Spinal cord (tissue), 10 donors: ENCODE data around the gene BTK. TPM values are rescaled to one million over a fixed set of nuclear protein-coding genes. Genes with fewer than 3 reads are reported as not detected.

Experiments used
- DNase-seq, 6 donors: peaks; one replicate each; pipeline versions ENCODE4 v3.0.0 to v3.0.0-alpha.2; 2013 to 2015; ENCODE audit warnings: low spot score in 6 of 6, low read depth in 4 of 6
- H3K27ac ChIP-seq: one replicate; pipeline ENCODE4 v1.5.1; 2013; ENCODE audit warnings: low read depth, low read length, control low read depth
- H3K27me3 ChIP-seq: one replicate; pipeline ENCODE4 v1.6.1; 2013; ENCODE audit warnings: low read length; ENCODE audit not compliant: control insufficient read depth, insufficient read depth
- H3K36me3 ChIP-seq: one replicate; pipeline ENCODE4 v1.6.1; 2013; ENCODE audit warnings: low read length; ENCODE audit not compliant: control insufficient read depth, insufficient read depth
- H3K4me1 ChIP-seq: one replicate; pipeline ENCODE4 v1.6.1; 2013; ENCODE audit warnings: low read length; ENCODE audit not compliant: control insufficient read depth, insufficient read depth
- H3K4me3 ChIP-seq: one replicate; pipeline ENCODE4 v1.5.1; 2013; ENCODE audit warnings: low read depth, low read length, control low read depth
- H3K9me3 ChIP-seq: one replicate; pipeline ENCODE4 v1.6.1; 2013; ENCODE audit warnings: low read length; ENCODE audit not compliant: control insufficient read depth, insufficient read depth
- WGBS: methylation state at CpG from one replicate; pipeline ENCODE4 v1.1.5; 2013; ENCODE audit warnings: missing lambda C conversion rate; ENCODE audit not compliant: insufficient coverage; 5-methylcytosine and 5-hydroxymethylcytosine counted together
- polyA plus RNA-seq, 2 donors: library from polyadenylated mRNA; unstranded; fragments of 120-200 nt; gene quantifications; one replicate each; pipeline ENCODE4 v1.2.1, GENCODE V29; 2013; ENCODE audit not compliant: insufficient read length in 2 of 2
- total RNA-seq, 2 donors: library from RNA; depleted of rRNA in 1 of 2; stranded (reverse); fragments of 120-200 nt in 1 of 2; fragments of >200 nt in 1 of 2; gene quantifications; one replicate each; pipeline versions ENCODE4 v1.2.3 to v1.2.4, GENCODE V29; 2013 to 2014
- donor health status: healthy.

BTK gene
- total and polyA plus RNA-seq, 4 donors = 4.1 to 7.3 (median 5.2) TPM

GRCh38 chrX:101397779-101398178 lies 11.8 kb upstream of the BTK start:
- Histone ChIP-seq H3K9me3 (no peaks in the 10 kb centered on the region), H3K27me3 (peaks cover 5% of the 10 kb centered on the region), H3K27ac (no peak overlapping the region), H3K36me3 (no peaks in the 10 kb centered on the region), H3K4me3 (no peak overlapping the region), H3K4me1 (no peaks in the 10 kb centered on the region)
- WGBS = 40% methylated on average over 2 of the region's 4 CpGs
- DNase-seq = no peak

GRCh38 chrX:101395789-101396188 lies 9.8 kb upstream of the BTK start:
- no peak for DNase-seq
- no CpG with 5 or more reads among the region's 1 CpG for WGBS
- no peaks in the 10 kb centered on the region for H3K4me1 ChIP-seq
- no peaks in the 10 kb centered on the region for H3K27me3 ChIP-seq
- H3K27ac ChIP-seq = no peak overlapping the region
- no peaks in the 10 kb centered on the region for H3K9me3 ChIP-seq
- H3K4me3 ChIP-seq = no peak overlapping the region
- no peaks in the 10 kb centered on the region for H3K36me3 ChIP-seq

- Histone ChIP-seq H3K4me1 (peaks cover 3% of the 10 kb centered on the region), H3K27me3 (peaks cover 2% of the 10 kb centered on the region), H3K27ac (no peak overlapping the region), H3K9me3 (no peaks in the 10 kb centered on the region), H3K36me3 (no peaks in the 10 kb centered on the region), H3K4me3 (no peak overlapping the region)
- no peak for DNase-seq
Measured at GRCh38 chrX:101394372-101394771, 8.4 kb upstream of the BTK start.

- H3K4me1 ChIP-seq = peaks cover 3% of the 10 kb centered on the region
- H3K27me3 ChIP-seq = peaks cover 2% of the 10 kb centered on the region
- H3K9me3 ChIP-seq = no peaks in the 10 kb centered on the region
- no peak for DNase-seq
- H3K4me3 ChIP-seq = no peak overlapping the region
- H3K27ac ChIP-seq = no peak overlapping the region
- WGBS = 100% methylated on average over 4 of the region's 11 CpGs
- H3K36me3 ChIP-seq = no peaks in the 10 kb centered on the region
Measured at GRCh38 chrX:101393530-101394305, 7.7 kb upstream of the BTK start.

- peak overlapping the region; percentile 67 for H3K4me3 ChIP-seq
- WGBS = 63% methylated on average over 1 of the region's 6 CpGs
Measured at GRCh38 chrX:101391831-101392230, 5.8 kb upstream of the BTK start.

GRCh38 chrX:101390664-101391525 lies 4.9 kb upstream of the BTK start, which contains the start of gene RPL36A:
Gene RPL36A, plus strand, starts transcription at chrX:101391011. Its CDS starts 33 bp downstream, at chrX:101391044.
- Histone ChIP-seq H3K4me1 (peaks cover 3% of the 10 kb centered on the region), H3K27ac (peak within 1 kb of the TSS; percentile 41), H3K9me3 (no peaks in the 10 kb centered on the region), H3K4me3 (peak within 1 kb of the TSS; percentile 67), H3K36me3 (no peaks in the 10 kb centered on the region), H3K27me3 (peaks cover 2% of the 10 kb centered on the region)
- 32% methylated on average over 40 of the region's 47 CpGs for WGBS
- DNase-seq = peak; percentile 59 to 97 (median 72)

More at GRCh38 chrX:101391831-101392230, 5.8 kb upstream of the BTK start:
- DNase-seq = no peak
- H3K27ac ChIP-seq = no peak overlapping the region
- H3K36me3 ChIP-seq = no peaks in the 10 kb centered on the region
- no peaks in the 10 kb centered on the region for H3K9me3 ChIP-seq
- peaks cover 3% of the 10 kb centered on the region for H3K4me1 ChIP-seq
- H3K27me3 ChIP-seq = peaks cover 2% of the 10 kb centered on the region

- H3K27ac ChIP-seq = no peak overlapping the region
- peaks cover 3% of the 10 kb centered on the region for H3K4me1 ChIP-seq
- no peak for DNase-seq
- H3K27me3 ChIP-seq = peaks cover 2% of the 10 kb centered on the region
- no peaks in the 10 kb centered on the region for H3K36me3 ChIP-seq
- 40% methylated on average over 1 of the region's 3 CpGs for WGBS
- no peaks in the 10 kb centered on the region for H3K9me3 ChIP-seq
- H3K4me3 ChIP-seq = no peak overlapping the region
Measured at GRCh38 chrX:101388604-101389003, 2.6 kb upstream of the BTK start.

GRCh38 chrX:101386542-101386885 lies 523 bp upstream of the BTK start:
- 79% methylated on average over 3 of the region's 6 CpGs for WGBS
- Histone ChIP-seq H3K27me3 (peaks cover 2% of the 10 kb centered on the region), H3K4me3 (no peak overlapping the region), H3K4me1 (peaks cover 3% of the 10 kb centered on the region), H3K9me3 (no peaks in the 10 kb centered on the region), H3K36me3 (no peaks in the 10 kb centered on the region), H3K27ac (no peak overlapping the region)
- no peak for DNase-seq

- Histone ChIP-seq H3K4me3 (no peak overlapping the region), H3K27ac (no peak overlapping the region), H3K4me1 (no peaks in the 10 kb centered on the region), H3K36me3 (no peaks in the 10 kb centered on the region), H3K9me3 (no peaks in the 10 kb centered on the region), H3K27me3 (no peaks in the 10 kb centered on the region)
- 75% methylated on average over 7 of the region's 7 CpGs for whole genome bisulfite sequencing
- no peak for DNase-seq
Measured at GRCh38 chrX:101385026-101385684, 836 bp downstream of the BTK start.
